KOPT-K1 (cell line): ENCODE results near the gene CXCL13.
"Not testable (repeated sequence)": the region's sequence is repeated elsewhere in the genome, so short reads cannot be mapped to it uniquely, and the experiment has no call there.

Experiments
- H3K27ac ChIP-seq: fragments of 200-600 bp; sonication (generic); 2 replicates; pipeline ENCODE4 v1.5.1; 2016; ENCODE audit warnings: antibody characterized with exemption, mild to moderate bottlenecking, low read depth, low read length; ENCODE audit not compliant: poor library complexity, severe bottlenecking
- H3K36me3 ChIP-seq: fragments of 200-600 bp; sonication (generic); 2 replicates; pipeline ENCODE4 v1.5.1; 2017; ENCODE audit warnings: antibody characterized with exemption, mild to moderate bottlenecking, low read length, moderate library complexity; ENCODE audit not compliant: insufficient read depth
- H3K9me3 ChIP-seq: fragments of 200-600 bp; sonication (generic); 2 replicates; pipeline ENCODE4 v1.5.1; 2017; ENCODE audit warnings: antibody characterized with exemption, low read length, mild to moderate bottlenecking; ENCODE audit not compliant: insufficient read depth, poor library complexity, severe bottlenecking

Gene CXCL13

GRCh38 chr4:77605210-77605902 lies at the start of gene CXCL13:
TSS of gene CXCL13 (plus strand) at chr4:77605820. CDS start at chr4:77605866, 46 bp downstream.
- H3K27ac ChIP-seq, result no peak within 1 kb of the TSS

GRCh38 chr4:77560170-77560569 lies 45.5 kb upstream of the CXCL13 start:
- Histone ChIP-seq H3K36me3 (no peaks in the 10 kb centered on the region), H3K9me3 (no peaks in the 10 kb centered on the region), H3K27ac (no peak overlapping the region)

More at GRCh38 chr4:77605210-77605902, at the start of gene CXCL13:
- Histone ChIP-seq H3K9me3 (no peaks in the 10 kb centered on the region), H3K36me3 (no peaks in the 10 kb centered on the region)

- H3K36me3 ChIP-seq, H3K27ac ChIP-seq, H3K9me3 ChIP-seq: not testable (repeated sequence)
Observed at GRCh38 chr4:77561720-77562119, 43.9 kb upstream of the CXCL13 start.

GRCh38 chr4:77564231-77564630 lies 41.4 kb upstream of the CXCL13 start:
- H3K27ac ChIP-seq, result no peak overlapping the region
- no peaks in the 10 kb centered on the region for H3K9me3 ChIP-seq
- H3K36me3 ChIP-seq, result no peaks in the 10 kb centered on the region

- H3K27ac ChIP-seq, result no peak overlapping the region
- H3K9me3 ChIP-seq, result no peaks in the 10 kb centered on the region
- no peaks in the 10 kb centered on the region for H3K36me3 ChIP-seq
Observed at GRCh38 chr4:77566148-77566547, 39.5 kb upstream of the CXCL13 start.

GRCh38 chr4:77567549-77567948 lies 38.1 kb upstream of the CXCL13 start:
- Histone ChIP-seq H3K36me3 (no peaks in the 10 kb centered on the region), H3K9me3 (no peaks in the 10 kb centered on the region), H3K27ac (no peak overlapping the region)

- not testable (repeated sequence) for H3K27ac ChIP-seq, H3K9me3 ChIP-seq, H3K36me3 ChIP-seq
Observed at GRCh38 chr4:77570508-77571214, 35.0 kb upstream of the CXCL13 start.

GRCh38 chr4:77576351-77576750 lies 29.3 kb upstream of the CXCL13 start:
- Histone ChIP-seq H3K36me3 (no peaks in the 10 kb centered on the region), H3K27ac (no peak overlapping the region), H3K9me3 (no peaks in the 10 kb centered on the region)

GRCh38 chr4:77578145-77578544 lies 27.5 kb upstream of the CXCL13 start:
- Histone ChIP-seq H3K36me3 (no peaks in the 10 kb centered on the region), H3K27ac (no peak overlapping the region), H3K9me3 (no peaks in the 10 kb centered on the region)

- Histone ChIP-seq H3K27ac (no peak overlapping the region), H3K36me3 (no peaks in the 10 kb centered on the region), H3K9me3 (no peaks in the 10 kb centered on the region)
Observed at GRCh38 chr4:77579406-77580076, 26.1 kb upstream of the CXCL13 start.

GRCh38 chr4:77581724-77582123 lies 23.9 kb upstream of the CXCL13 start:
- Histone ChIP-seq H3K36me3 (no peaks in the 10 kb centered on the region), H3K9me3 (no peaks in the 10 kb centered on the region), H3K27ac (no peak overlapping the region)

GRCh38 chr4:77582156-77582555 lies 23.5 kb upstream of the CXCL13 start:
- H3K36me3 ChIP-seq, result no peaks in the 10 kb centered on the region
- H3K27ac ChIP-seq, result no peak overlapping the region
- no peaks in the 10 kb centered on the region for H3K9me3 ChIP-seq

GRCh38 chr4:77582711-77583110 lies 22.9 kb upstream of the CXCL13 start:
- H3K27ac ChIP-seq, result no peak overlapping the region
- no peaks in the 10 kb centered on the region for H3K36me3 ChIP-seq
- H3K9me3 ChIP-seq, result no peaks in the 10 kb centered on the region

GRCh38 chr4:77586951-77587383 lies 18.7 kb upstream of the CXCL13 start:
- no peaks in the 10 kb centered on the region for H3K36me3 ChIP-seq
- H3K27ac ChIP-seq, result no peak overlapping the region
- H3K9me3 ChIP-seq, result no peaks in the 10 kb centered on the region

GRCh38 chr4:77590482-77590881 lies 15.1 kb upstream of the CXCL13 start:
- Histone ChIP-seq H3K27ac (no peak overlapping the region), H3K9me3 (no peaks in the 10 kb centered on the region), H3K36me3 (no peaks in the 10 kb centered on the region)
